ENCODE measurements around the gene PRRC2C.

The PRRC2C gene

DNA sequence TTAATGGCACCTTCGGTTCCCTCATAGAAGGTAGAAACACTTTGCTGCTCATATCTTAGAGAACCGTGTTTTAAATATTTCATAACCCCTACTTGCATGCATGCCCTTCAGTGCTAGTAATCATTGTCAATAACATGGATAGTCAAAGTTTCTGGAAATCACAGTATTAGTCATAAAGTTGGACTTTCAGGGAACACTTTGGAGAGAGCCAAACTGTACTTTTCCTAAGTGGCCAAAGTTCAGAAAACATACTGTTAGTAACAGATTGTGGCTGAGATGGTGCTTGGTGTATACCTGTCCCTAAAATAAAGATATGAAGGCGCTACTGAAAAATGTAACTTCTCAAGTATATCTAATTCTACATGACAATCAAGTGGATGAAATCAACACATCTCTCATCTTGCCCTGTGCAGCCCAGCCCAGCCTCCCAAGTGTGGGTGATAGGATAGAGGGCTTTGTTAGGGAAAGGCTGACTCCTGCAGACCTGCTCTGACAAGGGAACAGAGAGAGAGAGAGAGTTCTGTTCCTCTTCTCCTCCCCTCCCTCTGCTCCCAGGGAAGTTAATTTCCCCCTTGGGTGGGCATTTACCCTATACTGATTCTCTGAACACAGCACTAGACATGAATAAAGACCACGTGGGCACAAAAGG lies 152.7 kb downstream of the PRRC2C start:
- no peak for DNase-seq (ENCODE audit: low spot score)

DNA sequence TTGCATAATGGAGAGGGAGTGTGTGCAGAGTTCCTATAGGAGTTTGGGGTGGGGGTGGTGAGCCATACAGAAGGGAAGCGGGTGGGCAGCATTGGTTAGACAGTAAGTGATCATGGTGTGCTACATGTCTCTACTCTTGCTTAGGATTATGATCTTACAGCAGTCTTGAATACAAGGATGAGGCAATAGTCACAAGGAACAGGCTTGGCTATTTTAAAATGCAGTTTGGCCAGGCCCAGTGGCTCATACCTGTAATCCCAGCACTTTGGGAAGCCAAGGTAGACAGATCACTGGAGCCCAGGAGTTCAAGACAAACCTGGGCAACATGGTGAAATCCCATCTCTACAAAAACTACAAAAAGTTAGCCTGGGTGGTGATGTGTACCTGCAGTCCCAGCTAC lies 154.9 kb downstream of the PRRC2C start:
- DNase-seq (ENCODE audit: low spot score) = no peak

DNA sequence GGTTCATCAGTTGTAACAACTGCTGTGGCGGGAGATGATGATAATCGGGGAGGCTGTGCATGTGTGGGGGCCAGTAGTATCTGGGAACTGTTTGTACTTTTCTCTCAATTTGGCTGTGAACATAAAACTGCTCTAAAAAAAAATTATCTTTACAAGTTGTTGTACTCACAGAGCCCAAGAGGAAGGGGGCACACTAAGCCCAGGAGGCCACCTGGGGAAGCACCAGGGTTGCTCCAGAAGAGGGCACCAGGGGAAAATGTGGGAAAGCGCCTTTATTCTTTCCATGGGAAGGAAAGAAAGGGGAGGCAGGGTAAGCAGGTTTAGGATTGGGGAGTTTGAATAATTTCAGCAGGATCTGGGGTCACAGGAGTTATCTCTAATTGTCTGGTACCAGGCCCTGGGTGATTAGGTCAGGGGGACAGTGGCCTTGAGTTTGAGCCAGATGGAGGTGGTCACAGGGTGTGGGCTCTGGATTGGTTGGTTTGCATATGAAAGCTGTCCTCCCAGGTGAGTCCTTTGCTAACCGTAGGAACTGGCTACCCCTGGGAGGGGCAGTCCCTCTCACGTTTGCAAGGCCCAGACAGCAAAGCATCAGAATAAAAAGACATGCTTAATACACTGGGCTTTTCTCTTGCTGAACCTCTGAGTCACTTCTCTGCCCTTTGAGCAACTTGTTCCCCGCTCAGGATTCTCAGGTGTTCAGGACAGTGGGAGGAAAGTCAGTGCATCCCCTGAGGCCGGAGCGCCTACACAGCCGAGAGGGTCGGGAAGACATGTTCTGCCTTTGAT lies 155.9 kb downstream of the PRRC2C start:
- no peak for DNase-seq (ENCODE audit: low spot score)

DNA sequence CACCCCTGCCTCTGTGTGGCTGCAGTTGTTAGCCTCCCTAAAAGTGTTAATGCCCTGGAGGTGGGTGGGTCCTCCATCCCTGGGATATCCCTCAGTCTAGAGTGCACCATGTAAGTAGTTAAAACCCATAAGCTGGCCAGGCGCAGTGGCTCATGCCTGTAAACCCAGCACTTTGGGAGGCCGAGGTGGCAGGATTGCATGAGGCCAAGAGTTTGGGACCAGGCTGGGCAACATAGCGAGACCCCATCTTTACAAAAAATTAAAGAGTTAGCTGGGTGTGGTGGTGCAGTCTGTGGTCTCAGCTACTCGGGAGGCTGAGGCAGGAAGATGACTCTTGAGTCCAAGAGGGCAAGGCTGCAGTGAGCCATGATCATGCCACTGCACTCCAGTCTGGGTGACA lies 156.9 kb downstream of the PRRC2C start:
- no peak for DNase-seq (ENCODE audit: low spot score)
